ENCODE measurements around the gene COX7B. TPM values are rescaled to one million over a fixed set of nuclear protein-coding genes. Genes with fewer than 3 reads are reported as not detected.

Gene COX7B, protein sequence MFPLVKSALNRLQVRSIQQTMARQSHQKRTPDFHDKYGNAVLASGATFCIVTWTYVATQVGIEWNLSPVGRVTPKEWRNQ
- 59.1 and 62.7 TPM in 2 replicates for total RNA-seq (2013; cell fraction: nucleolus; rRNA removed)
- 467 and 534 TPM in 2 replicates for total RNA-seq (2014; rRNA removed)
- 691 and 726 TPM in 2 replicates for total RNA-seq (2014; rRNA removed; fragmentation: Illumina TruSeq; extraction: Trizol)
- 331 and 332 TPM in 2 replicates for total RNA-seq (2021)
- 1,660 TPM for polyA plus RNA-seq (2011; ENCODE audit: low read depth)
- polyA plus RNA-seq (2011; rRNA removed) = 1,589 and 1,856 TPM in 2 replicates
- 1,448 and 1,540 TPM in 2 replicates for polyA plus RNA-seq (2011; cell fraction: cytosol; rRNA removed)
- 567 and 717 TPM in 2 replicates for polyA plus RNA-seq (2011; cell fraction: nucleus; rRNA removed)
- polyA plus RNA-seq (2012) = 350 and 454 TPM in 2 replicates
- polyA plus RNA-seq (2014; fragmentation: Illumina TruSeq; extraction: Trizol) = 727 and 839 TPM in 2 replicates
- polyA plus RNA-seq (2014; fragmentation: Nextera tagmentation; extraction: Ambion mirVana) = 1,000 to 10,000 TPM; 2,041 to 2,070 TPM
- 747 and 862 TPM in 2 replicates for polyA plus RNA-seq (2014; rRNA removed)
- polyA plus RNA-seq (2016; fragmentation: Nextera tagmentation; extraction: Ambion mirVana) = 1,000 to 10,000 TPM; 1,113 to 1,176 TPM
- polyA minus RNA-seq (2011; rRNA and poly(A)+ RNA removed) = 260 and 503 TPM in 2 replicates
- polyA minus RNA-seq (2011; cell fraction: cytosol; rRNA and poly(A)+ RNA removed) = 95.8 and 121 TPM in 2 replicates
- polyA minus RNA-seq (2011; cell fraction: nucleus; rRNA and poly(A)+ RNA removed) = 45.7 and 46.4 TPM in 2 replicates
- Bru-seq, nascent RNA = percentile 95 among the genes with signal in this experiment
- percentile 87 among the genes with signal in this experiment for BruChase-seq, experiment 1, labeled RNA remaining after a 6-hour chase
- BruChase-seq, experiment 2, labeled RNA remaining after a 2-hour chase = percentile 87 among the genes with signal in this experiment
- long read RNA-seq, experiment 1, transcript COX7B-203 (3 exons, 2,471 nt) = major isoform, 199 of 211 reads
- long read RNA-seq, experiment 1, partial matches to known transcripts = 0 of 211 reads
- long read RNA-seq, experiment 1, other reads (novel, unspliced or antisense) = 11 of 211 reads
- long read RNA-seq, experiment 2, transcript COX7B-203 (3 exons, 2,471 nt) = major isoform, 364 of 369 reads
- long read RNA-seq, experiment 2, partial matches to known transcripts = 1 of 369 reads
- long read RNA-seq, experiment 2, other reads (novel, unspliced or antisense) = 1 of 369 reads

DNA sequence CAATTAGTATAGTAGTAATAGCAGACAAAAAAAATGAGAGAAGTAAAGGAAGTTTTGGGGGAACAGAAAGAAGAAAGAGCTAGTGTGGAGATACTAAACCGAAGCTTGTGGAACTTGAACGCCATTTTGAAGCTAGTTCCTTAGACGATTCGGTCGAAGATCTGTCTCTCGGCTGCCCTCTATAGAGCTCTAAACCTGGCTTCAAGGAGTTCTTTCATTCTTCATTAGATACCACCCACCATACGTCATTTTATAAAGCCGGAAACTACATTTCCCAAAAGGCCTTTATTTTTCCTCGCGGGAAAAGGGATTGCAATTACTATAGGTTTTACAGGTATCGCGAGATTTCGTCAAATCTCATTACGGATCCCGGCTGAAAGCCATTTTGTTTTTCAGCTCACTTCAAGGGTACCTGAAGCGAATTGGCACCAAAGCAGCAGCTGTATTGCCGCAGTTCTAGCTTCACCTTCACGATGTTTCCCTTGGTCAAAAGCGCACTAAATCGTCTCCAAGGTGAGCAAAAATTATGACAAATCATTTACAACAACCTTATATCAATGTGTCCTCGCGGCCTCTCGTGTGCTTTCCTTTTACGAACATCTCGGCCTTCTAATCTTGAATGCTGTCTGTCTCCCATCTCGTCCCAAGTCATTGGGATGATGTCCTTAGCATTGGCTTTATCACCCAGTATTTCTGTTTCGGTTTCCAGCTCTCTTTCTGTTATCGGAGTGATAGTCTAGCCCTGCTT lies at the start of gene COX7B:
Gene COX7B (plus strand): TSS at position 388 of the 748 bp plus-strand sequence. CDS start 86 bp downstream, at position 474.
- no peaks in the 10 kb centered on the region for H3K4me1 ChIP-seq (ENCODE audit: control insufficient read depth, insufficient read depth, low read length)
- peak within 1 kb of the TSS; percentile 77 for H3K9ac ChIP-seq (ENCODE audit: control insufficient read depth, insufficient read depth, low read length)
- ChIA-PET RAD21 (ENCODE audit: unreplicated experiment) (interaction anchor here (0.6 to 2.9 kb wide), 16 partner anchors 10 to 1620 kb away, joined by 3 to 31 read pairs (median 4); partner anchors contain the start of genes ATP7A and TAF9B), POLR2A (interaction anchor here (0.6 to 2.4 kb wide), 9 partner anchors 11 to 208 kb away, joined by 3 to 11 read pairs (median 3); partner anchors contain the start of genes ATP7A and PGK1), SMC1A (ENCODE audit: uncharacterized antibody, unreplicated experiment) (interaction anchor here (0.7 to 2.4 kb wide), 21 partner anchors 8 to 1445 kb away, joined by 3 to 17 read pairs (median 4); partner anchors contain the start of gene ATP7A), CTCF (interaction anchor here (0.7 to 3.8 kb wide), 17 partner anchors 10 to 1343 kb away, joined by 3 to 30 read pairs (median 3); partner anchors contain the start of gene ATP7A)
- no peaks in the 10 kb centered on the region for H3K36me3 ChIP-seq (ENCODE audit: control insufficient read depth in 2 of 2, insufficient read depth in 2 of 2, low read length in 1 of 2)
- H3K27ac ChIP-seq (ENCODE audit: control insufficient read depth, insufficient read depth) = peak within 1 kb of the TSS; percentile 75
- H3K9me3 ChIP-seq (replicated peaks; ENCODE audit: control insufficient read depth, insufficient read depth, low read length) = no peaks in the 10 kb centered on the region; the same call in 2 of the 3 replicates
- H3K4me2 ChIP-seq (ENCODE audit: control insufficient read depth, insufficient read depth) = peak within 1 kb of the TSS; percentile 54
- no peaks in the 10 kb centered on the region for H3K27me3 ChIP-seq (replicated peaks in 1 of 2; ENCODE audit: control insufficient read depth in 2 of 2, insufficient read depth in 2 of 2, low read length in 1 of 2)
- FAIRE-seq = peak; percentile 84
- DNase-seq (ENCODE audit: low read depth, low spot score) = peak; percentile 92
- intact Hi-C loops (cut with micrococcal nuclease; ENCODE audit: unreplicated experiment) = loop anchor here (5.0 kb wide), 2 partner anchors 203 to 1752 kb away; partner anchors contain the start of gene PGK1
- H3K4me3 ChIP-seq = peak within 1 kb of the TSS; percentile 80
- in situ Hi-C loops (cut with MboI) = loop anchor here (5.0 kb wide), 1 partner anchor 203 kb away; the partner anchor contains the start of gene PGK1
- 38% methylated on average over 28 of the region's 28 CpGs for WGBS (ENCODE audit: insufficient coverage, insufficient replicate concordance, low lambda C conversion rate, missing lambda C conversion rate)
- peaks cover 43% of the 10 kb centered on the region for H3K79me2 ChIP-seq (ENCODE audit: control insufficient read depth, insufficient read depth, low read length)
- BruUV-seq (replicated peaks) = no TSS peak
- peak; percentile 70 for ATAC-seq
- H2AFZ ChIP-seq (ENCODE audit: control insufficient read depth, low read depth, low read length) = peak within 1 kb of the TSS; percentile 73
- no peaks in the 10 kb centered on the region for H4K20me1 ChIP-seq (ENCODE audit: control insufficient read depth, insufficient read depth)
- TF ChIP-seq CBFB (IDR thresholded peaks at IDR 0.05; ENCODE audit: low read depth) = peak; percentile 87; the same call in 1 of the 2 replicates
- TF ChIP-seq POLR2AphosphoS2 (IDR thresholded peaks at IDR 0.05; ENCODE audit: low read depth, low read length) = no peak
- TF ChIP-seq MXI1 (IDR thresholded peaks at IDR 0.05; ENCODE audit: low read depth, low read length) = peak; percentile 56; the same call in 1 of the 2 replicates
- TF ChIP-seq, protein P1, sequence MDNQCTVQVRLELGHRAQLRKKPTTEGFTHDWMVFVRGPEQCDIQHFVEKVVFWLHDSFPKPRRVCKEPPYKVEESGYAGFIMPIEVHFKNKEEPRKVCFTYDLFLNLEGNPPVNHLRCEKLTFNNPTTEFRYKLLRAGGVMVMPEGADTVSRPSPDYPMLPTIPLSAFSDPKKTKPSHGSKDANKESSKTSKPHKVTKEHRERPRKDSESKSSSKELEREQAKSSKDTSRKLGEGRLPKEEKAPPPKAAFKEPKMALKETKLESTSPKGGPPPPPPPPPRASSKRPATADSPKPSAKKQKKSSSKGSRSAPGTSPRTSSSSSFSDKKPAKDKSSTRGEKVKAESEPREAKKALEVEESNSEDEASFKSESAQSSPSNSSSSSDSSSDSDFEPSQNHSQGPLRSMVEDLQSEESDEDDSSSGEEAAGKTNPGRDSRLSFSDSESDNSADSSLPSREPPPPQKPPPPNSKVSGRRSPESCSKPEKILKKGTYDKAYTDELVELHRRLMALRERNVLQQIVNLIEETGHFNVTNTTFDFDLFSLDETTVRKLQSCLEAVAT (IDR thresholded peaks at IDR 0.05) = peak; percentile 28; the same call in 1 of the 2 replicates
- TF ChIP-seq, protein P2, sequence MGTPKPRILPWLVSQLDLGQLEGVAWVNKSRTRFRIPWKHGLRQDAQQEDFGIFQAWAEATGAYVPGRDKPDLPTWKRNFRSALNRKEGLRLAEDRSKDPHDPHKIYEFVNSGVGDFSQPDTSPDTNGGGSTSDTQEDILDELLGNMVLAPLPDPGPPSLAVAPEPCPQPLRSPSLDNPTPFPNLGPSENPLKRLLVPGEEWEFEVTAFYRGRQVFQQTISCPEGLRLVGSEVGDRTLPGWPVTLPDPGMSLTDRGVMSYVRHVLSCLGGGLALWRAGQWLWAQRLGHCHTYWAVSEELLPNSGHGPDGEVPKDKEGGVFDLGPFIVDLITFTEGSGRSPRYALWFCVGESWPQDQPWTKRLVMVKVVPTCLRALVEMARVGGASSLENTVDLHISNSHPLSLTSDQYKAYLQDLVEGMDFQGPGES (IDR thresholded peaks at IDR 0.05) = no peak
- no peak for TF ChIP-seq LARP7 (IDR thresholded peaks at IDR 0.05)
- TF ChIP-seq, protein P3, sequence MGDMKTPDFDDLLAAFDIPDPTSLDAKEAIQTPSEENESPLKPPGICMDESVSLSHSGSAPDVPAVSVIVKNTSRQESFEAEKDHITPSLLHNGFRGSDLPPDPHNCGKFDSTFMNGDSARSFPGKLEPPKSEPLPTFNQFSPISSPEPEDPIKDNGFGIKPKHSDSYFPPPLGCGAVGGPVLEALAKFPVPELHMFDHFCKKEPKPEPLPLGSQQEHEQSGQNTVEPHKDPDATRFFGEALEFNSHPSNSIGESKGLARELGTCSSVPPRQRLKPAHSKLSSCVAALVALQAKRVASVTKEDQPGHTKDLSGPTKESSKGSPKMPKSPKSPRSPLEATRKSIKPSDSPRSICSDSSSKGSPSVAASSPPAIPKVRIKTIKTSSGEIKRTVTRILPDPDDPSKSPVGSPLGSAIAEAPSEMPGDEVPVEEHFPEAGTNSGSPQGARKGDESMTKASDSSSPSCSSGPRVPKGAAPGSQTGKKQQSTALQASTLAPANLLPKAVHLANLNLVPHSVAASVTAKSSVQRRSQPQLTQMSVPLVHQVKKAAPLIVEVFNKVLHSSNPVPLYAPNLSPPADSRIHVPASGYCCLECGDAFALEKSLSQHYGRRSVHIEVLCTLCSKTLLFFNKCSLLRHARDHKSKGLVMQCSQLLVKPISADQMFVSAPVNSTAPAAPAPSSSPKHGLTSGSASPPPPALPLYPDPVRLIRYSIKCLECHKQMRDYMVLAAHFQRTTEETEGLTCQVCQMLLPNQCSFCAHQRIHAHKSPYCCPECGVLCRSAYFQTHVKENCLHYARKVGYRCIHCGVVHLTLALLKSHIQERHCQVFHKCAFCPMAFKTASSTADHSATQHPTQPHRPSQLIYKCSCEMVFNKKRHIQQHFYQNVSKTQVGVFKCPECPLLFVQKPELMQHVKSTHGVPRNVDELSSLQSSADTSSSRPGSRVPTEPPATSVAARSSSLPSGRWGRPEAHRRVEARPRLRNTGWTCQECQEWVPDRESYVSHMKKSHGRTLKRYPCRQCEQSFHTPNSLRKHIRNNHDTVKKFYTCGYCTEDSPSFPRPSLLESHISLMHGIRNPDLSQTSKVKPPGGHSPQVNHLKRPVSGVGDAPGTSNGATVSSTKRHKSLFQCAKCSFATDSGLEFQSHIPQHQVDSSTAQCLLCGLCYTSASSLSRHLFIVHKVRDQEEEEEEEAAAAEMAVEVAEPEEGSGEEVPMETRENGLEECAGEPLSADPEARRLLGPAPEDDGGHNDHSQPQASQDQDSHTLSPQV (IDR thresholded peaks at IDR 0.05) = no peak
- TF ChIP-seq HCFC1 (IDR thresholded peaks at IDR 0.05; ENCODE audit: low read length) = peak; percentile 84
- no peak for TF ChIP-seq MTA2 (IDR thresholded peaks at IDR 0.05; ENCODE audit: low read depth)
- no peak for TF ChIP-seq RFX5 (IDR thresholded peaks at IDR 0.05; ENCODE audit: low read depth, low read length)
- TF ChIP-seq SP1 (IDR thresholded peaks at IDR 0.05; ENCODE audit: low read depth, low read length) = peak; percentile 23

Measured in GM12878 (cell line).